ENCODE results near the gene YWHAB. TPM values are rescaled to one million over a fixed set of nuclear protein-coding genes. Genes with fewer than 3 reads are reported as not detected.
A peak's percentile ranks its signal among the peaks of the same experiment; 100 is the strongest.

Gene YWHAB
- total and polyA plus RNA-seq, 2 of the 4 experiments (the other 2 are of a cell fraction), result 78.0 to 102 TPM

GRCh38 chr20:44914924-44915323 is 29.4 kb downstream of the YWHAB start:
- Histone ChIP-seq H3K79me1 (ENCODE audit: low read depth in 1 of 2, low read length in 2 of 2) (peaks cover 7 to 12% of the 10 kb centered on the region in 2 experiments), H4K20me1 (ENCODE audit: insufficient read depth, low read length) (no peaks in the 10 kb centered on the region), H4K8ac (ENCODE audit: low read depth in 2 of 2, low read length in 2 of 2) (no peak overlapping the region), H3K27ac (ENCODE audit: insufficient read depth, low read length) (no peak overlapping the region), H2AFZ (replicated peaks; ENCODE audit: low read length, poor library complexity) (no peak overlapping the region), H3K9me3 (ENCODE audit: control insufficient read depth, insufficient read depth, low read length) (no peaks in the 10 kb centered on the region), H2AK9ac (replicated peaks; ENCODE audit: low read depth, low read length, poor library complexity) (peak overlapping the region; percentile 70), H2BK120ac (ENCODE audit: low read depth, low read length) (no peak overlapping the region), H2BK15ac (ENCODE audit: low read depth, low read length) (no peak overlapping the region), H3K14ac (replicated peaks; ENCODE audit: low read depth, low read length) (no peak overlapping the region), H3K36me3 (ENCODE audit: control insufficient read depth, insufficient read depth, low read length) (peaks cover 28% of the 10 kb centered on the region), H4K91ac (ENCODE audit: insufficient read depth, low read depth, low read length) (no peak overlapping the region), H2BK5ac (ENCODE audit: low read depth, low read length, poor library complexity, severe bottlenecking) (no peak overlapping the region), H3K23ac (ENCODE audit: low read depth, low read length) (no peak overlapping the region), H3K4me2 (ENCODE audit: low read depth, low read length) (no peak overlapping the region), H3K4me3 (ENCODE audit: insufficient read depth, low read depth, low read length) (no peak overlapping the region), H2BK20ac (ENCODE audit: low read depth, low read length) (no peak overlapping the region), H3K27me3 (ENCODE audit: control insufficient read depth, insufficient read depth, low read length) (no peaks in the 10 kb centered on the region), H4K5ac (ENCODE audit: low read depth, low read length) (no peak overlapping the region), H3K4ac (ENCODE audit: low read depth, low read length) (no peak overlapping the region), H3K4me1 (ENCODE audit: control insufficient read depth, insufficient read depth, low read length) (peaks cover 4% of the 10 kb centered on the region), H3K56ac (ENCODE audit: extremely low read depth, insufficient read depth, low read length) (no peak overlapping the region), H3K9ac (ENCODE audit: low read depth, low read length) (no peak overlapping the region), H3K18ac (ENCODE audit: low read depth, low read length) (no peak overlapping the region), H2AK5ac (ENCODE audit: low read depth, low read length) (no peak overlapping the region), H3K9me1 (ENCODE audit: insufficient read depth, low read length) (peaks cover 12% of the 10 kb centered on the region)
- WGBS, 2 experiments (ENCODE audit: extremely low coverage in 2 of 2, insufficient read length in 1 of 2), result no CpG with 5 or more reads among the region's 1 CpG
- BruUV-seq (replicated peaks), result no TSS peak
- CTCF ChIA-PET, result no interaction called here
- POLR2A ChIA-PET (ENCODE audit: unreplicated experiment), result no interaction called here
- DNase-seq (no peak), ATAC-seq (ENCODE audit: low read depth) (no peak)
- in situ Hi-C loops (cut with MboI; ENCODE audit: low sequenced_read_pairs) (no loop called here), dilution Hi-C loops (cut with HindIII; ENCODE audit: low sequenced_read_pairs, unreplicated experiment) (no loop called here), intact Hi-C loops (cut with micrococcal nuclease) (no loop called here)
- TF ChIP-seq USF2 (IDR thresholded peaks at IDR 0.05; ENCODE audit: low read depth, low read length), result no peak
- no peak for TF ChIP-seq RCOR1 (IDR thresholded peaks at IDR 0.05; ENCODE audit: insufficient replicate concordance, low read length)
- peak; percentile 16; the same call in 1 of the 2 replicates for TF ChIP-seq CEBPB (IDR thresholded peaks at IDR 0.05; ENCODE audit: low read depth, low read length)
- no peak for TF ChIP-seq CTCF (conservative IDR thresholded peaks at IDR 0.05; ENCODE audit: low read depth, low read length)

All from IMR-90 (cell line).